Stimulated activated CD8-positive, alpha-beta memory T cell treated with anti-CD3 and anti-CD28 coated beads, Interleukin-15, amount 100 ng/mL, for 24 hours (primary cell): ENCODE results near the gene KYNU.
"Not testable (repeated sequence)": the region's sequence is repeated elsewhere in the genome, so short reads cannot be mapped to it uniquely, and the experiment has no call there.

Experiments
- DNase-seq: peaks from one replicate; pipeline ENCODE4 v3.0.0-alpha.2; 2020; ENCODE audit warnings: low read depth

KYNU gene

DNA sequence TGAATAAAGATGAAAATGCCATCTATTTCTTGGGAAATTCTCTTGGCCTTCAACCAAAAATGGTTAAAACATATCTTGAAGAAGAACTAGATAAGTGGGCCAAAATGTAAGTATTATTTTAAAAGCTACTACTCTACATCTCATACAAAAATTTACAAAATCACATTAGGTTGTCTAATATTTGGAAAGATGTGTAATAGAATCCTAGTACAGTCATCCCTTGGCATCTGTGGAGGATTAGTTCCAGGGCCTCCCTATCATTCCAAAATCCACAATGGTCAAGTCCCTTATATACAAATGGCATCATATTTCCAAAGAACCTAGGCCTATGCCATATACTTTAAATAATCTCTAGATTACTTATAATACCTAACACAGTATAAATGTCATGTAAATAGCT is 41.2 kb downstream of the KYNU start:
- no peak for DNase-seq

DNA sequence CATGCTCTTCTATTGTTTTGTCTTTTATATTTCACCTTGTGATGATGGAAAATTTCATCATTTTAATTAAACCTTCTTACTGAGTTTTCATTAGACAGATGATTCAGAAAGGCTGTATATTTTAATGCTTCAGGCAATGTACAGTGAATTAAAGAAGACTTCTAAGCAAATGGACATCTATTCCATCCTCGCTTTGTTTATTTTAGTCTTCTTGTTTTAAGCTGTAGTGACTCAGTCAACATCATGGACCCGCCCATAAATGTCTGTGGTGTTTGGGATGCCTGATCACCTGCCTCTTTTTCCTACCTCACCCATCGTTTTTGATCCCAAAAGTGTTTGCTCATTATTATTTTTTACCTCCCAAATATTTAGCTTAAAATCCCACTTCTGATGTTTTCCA is 43.1 kb downstream of the KYNU start:
- no peak for DNase-seq

DNA sequence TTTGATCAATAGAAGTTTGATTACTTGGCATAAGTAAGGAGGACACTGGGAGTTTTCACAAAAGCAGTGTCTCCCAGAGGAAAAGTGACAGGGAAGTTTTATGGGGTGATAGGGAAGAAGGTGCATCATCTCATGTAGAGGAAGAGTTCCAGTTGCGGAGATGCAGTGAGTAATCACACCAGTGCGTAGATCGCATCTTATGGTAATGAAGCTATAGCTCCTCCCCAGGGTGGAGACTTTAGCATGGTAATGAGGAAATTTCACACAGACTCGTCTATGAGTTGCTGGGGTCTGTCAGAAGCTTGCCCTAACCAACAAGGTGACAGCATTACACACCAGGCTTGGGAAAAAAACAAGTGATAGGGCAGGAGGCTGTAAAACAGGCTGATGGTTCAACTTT is 49.0 kb downstream of the KYNU start:
- DNase-seq: no peak

DNA sequence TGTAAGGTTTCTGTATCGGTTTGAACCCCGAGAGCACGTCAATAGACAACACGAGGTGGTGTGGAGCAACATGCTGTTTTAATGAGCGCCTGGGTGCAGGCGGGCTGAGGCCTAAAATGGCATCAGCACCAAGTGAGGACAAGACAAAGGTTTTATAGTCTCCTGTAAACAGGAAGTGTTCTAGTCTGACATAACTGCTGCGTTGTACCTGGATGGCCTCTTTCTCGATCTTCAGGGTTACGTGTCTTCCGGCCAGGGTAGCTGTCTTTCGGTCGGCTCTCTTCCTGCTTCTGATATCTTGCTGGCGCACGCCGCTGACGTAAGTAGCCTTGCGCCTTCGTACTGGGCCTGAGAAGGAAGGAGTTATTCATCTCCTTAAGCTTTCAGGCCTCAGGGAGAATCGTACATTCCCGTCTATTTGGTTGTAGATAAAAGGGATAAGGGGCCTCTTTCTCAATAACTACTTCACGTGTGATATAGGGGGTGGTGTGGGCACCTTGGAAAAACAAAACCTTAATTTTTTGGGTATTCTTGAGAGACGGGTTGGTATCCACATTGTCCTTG is 53.5 kb downstream of the KYNU start:
- no peak for DNase-seq

DNA sequence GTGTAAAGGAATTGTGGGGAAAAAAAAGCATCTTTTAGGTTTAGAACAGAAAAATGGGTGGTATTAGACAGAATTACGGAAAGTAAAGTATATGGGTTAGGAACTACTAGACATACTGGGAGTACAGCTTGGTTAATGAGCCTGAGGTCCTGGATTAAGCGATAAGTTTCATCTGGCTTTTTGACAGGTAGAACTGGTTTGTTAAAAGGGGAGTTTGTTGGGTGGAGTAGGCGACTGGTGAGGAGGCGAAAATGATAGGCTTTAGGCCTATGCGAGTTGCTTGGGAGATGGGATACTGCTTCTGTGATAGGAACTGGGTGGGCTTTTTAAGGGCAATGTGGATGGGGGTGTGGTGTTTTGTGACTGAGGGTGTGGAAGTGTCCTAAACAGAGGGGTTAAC is 56.5 kb downstream of the KYNU start:
- no peak for DNase-seq

DNA sequence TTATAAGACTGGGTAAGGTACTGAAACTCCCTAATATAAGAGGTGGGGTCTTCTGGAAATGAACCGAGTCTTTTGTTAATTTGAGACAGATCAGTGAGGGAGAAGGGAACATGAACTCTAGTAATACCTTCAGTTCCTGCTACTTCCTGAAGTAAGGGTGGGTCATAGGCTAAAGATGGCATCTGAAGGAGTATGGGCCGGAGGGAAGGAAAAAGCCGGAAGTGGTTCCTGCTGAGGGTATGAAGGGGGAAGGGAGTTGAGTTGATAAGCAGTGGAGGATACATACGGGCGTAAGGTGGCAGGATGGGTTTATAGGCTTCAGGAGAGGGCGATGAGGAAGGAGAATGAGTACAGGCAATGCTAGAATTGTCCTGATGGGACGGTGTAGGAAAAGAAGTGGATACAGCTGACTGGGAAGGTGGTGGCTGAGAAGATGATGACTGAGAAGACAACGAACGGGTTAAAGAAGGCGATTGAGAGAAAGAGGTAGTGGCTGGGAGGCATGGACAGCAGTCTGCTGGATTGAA is 58.2 kb downstream of the KYNU start:
- DNase-seq: no peak

DNA sequence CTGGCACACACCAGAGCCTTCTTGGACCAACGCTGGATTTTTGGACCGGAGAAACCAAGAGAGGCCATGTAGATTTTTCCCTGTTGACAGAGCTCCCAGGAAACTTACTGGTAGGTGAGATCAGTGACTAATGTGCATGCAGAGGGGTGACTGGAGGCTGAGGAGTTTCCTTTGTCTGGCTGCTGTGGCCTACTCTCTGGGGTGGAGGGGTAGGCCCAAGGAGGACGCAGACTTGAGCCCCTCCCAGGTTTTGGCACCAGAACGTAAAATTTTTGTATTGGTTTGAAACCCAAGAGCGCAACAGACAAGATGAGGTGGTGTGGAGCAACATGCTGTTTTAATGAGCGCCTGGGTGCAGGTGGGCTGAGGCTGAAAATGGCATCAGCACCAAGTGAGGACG is 59.2 kb downstream of the KYNU start:
- DNase-seq: no peak

DNA sequence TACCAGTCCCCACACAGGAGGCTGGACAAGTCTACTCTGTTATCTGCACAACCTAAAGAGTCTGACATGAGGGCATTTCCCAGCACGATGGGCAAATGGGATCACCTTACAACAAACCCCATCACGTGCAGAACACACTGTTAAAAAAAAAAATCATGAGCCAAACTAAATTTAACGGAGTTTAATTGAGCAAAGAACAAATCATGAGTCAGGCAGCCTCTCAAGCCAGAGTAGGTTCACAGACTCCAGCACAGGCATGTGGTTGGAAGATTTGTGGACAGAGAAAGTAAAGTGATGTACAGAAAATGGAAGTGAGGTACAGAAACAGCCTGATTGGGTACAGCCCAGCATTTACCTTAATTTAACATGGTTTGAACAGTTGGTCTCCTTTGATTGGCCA is 59.9 kb downstream of the KYNU start:
- DNase-seq: no peak

DNA sequence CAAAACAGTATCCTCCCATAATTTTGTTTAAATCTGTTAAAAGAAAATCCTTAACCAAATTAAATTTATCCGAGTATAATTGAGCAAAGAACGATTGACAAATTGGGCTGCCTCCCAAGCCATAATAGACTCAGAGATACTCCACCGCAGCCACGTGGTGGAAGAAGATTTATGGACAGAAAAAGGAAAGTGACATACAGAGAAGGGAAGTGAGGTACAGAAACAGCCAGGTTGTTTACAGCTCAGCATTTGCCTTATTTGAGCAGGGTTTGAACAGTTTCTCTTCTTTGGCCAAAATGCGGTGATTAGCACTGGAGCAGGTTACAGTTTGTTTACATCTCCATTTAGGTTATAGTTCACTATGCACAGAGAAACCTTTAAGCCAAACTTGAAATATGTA is 60.8 kb downstream of the KYNU start:
- DNase-seq: no peak

DNA sequence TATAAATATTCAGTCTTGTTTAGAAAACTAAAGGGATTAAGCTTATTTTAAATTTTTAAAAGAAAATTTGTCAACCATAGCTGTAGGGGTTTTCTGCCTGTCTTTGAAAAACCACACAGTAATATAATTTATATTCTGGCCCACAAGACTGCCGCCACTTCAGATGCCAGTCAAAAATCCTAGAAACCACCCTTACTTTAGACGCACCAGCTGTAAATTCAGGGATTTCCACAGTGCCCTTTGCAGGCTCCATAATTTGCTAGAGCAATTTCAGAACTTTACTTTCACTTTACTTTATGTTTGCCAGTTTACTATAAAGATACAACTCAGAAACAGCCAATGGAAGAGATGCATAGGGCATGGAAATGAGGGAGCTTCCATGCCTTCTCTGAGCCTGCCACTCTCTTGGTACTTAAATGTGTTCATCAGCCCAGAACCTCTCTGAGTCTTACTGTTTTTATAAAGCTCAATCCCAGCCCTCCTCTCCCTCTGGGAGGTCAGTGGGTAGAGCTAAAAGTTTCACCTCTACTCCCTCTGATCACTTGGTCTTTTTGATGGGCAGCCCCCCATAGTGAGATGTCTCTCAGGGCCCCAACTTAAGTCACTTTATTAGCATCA is 63.3 kb downstream of the KYNU start:
- DNase-seq: no peak

DNA sequence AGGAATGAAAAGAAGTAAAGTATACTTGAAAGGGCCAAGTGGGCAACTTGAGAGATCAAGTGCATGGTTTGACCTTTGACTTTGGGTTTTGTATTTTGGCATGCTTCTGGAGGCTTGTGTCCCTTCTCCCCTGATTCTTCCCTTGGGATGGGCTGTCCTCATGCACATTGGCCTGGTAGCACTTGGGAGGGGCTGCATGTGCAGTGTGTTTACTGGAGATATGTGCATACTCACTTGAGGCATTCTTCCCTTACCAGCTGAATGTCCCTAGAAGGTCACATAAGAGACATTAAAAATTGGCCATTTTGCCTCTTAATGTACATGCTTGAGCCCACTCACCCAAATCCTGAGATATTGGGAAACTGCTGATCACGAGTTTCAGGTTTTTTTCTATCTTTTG is 65.2 kb downstream of the KYNU start:
- DNase-seq: no peak

DNA sequence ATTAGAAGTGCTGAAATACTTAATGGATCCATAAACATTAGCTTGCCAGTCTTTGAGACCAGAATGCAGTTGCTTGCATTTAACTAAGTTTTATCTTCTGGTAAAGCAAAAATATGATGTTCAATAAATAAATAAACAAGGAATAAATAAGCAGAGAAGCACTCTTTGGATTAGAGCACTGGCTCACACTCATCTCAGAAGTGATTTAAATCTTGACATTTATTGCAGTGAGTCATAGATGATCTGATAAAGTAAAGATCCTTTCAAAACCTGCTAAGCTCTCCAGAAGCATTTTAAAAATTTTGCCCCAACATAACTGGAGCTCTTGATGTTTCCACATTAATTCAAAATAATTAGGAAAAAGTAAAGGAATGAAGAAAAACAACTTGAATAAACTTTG is 66.8 kb downstream of the KYNU start:
- DNase-seq: no peak

DNA sequence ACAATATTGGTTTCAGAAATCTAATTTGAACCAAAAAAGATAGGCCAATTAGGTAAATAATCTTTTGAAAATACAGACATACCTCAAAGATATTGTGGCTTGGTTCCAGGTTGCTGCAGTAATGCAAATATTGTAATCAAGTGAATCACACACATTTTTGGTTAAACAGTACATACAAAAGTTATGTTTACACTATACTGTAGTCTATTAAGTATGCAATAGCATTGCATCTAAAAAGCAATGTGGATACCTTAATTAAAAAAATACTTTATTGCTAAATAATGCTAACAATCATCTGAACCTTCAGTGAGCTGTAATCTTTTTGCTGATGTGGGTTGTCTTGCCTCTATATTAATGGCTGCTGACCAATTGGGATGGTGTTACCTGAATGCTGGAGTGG is 67.3 kb downstream of the KYNU start:
- DNase-seq: no peak

DNA sequence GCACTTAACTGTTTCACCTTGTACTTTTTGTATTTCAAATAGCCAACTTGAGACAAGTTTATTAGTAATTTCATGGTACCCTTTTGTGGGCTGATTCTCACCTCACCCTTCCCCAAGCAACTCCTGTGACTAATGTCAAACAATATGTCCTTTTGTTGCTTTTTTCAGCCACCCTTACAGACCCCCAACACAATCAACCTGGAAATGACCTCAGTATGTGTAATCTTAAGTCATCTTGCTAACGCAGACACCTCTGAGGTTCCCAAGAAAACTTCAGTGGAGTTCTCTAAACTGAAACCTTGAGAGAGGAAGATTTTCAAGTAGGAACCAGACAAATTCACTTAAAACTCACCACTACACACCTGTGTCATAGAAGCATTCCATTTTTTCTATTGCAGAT is 69.5 kb downstream of the KYNU start:
- DNase-seq: no peak

DNA sequence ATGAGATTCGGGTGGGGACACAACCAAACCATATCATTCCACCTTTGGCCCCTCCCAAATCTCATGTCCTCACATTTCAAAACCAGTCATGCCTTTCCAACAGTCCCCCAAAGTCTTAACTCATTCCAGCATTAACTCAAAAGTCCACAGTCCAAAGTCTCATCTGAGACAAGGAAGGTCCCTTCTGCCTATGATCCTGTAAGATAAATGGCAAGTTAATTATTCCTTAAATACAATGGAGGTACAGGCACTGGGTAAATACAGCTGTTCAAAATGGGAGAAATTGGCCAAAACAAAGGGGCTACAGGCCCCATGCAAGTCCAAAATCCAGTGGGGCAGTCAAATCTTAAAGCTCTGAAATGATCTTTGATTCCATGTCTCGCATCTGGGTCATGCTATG is 71.3 kb downstream of the KYNU start:
- not testable (repeated sequence) for DNase-seq

DNA sequence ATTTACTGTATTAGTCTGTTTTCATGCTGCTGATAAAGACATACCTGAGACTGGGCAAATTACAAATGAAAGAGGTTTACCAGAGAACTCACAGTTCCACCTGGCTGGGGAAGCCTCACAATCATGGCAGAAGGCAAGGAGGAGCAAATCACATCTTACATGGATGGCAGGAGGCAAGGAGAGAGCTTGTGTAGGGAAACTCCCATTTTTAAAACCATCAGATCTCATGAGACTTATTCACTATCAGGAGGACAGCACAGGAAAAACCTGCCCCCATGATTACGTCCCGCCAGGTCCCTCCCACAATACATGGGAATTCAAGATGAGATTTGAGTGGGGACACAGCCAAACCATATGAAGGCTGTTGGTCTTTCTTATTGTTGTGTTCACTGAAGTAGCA is 72.9 kb downstream of the KYNU start:
- DNase-seq: not testable (repeated sequence)

DNA sequence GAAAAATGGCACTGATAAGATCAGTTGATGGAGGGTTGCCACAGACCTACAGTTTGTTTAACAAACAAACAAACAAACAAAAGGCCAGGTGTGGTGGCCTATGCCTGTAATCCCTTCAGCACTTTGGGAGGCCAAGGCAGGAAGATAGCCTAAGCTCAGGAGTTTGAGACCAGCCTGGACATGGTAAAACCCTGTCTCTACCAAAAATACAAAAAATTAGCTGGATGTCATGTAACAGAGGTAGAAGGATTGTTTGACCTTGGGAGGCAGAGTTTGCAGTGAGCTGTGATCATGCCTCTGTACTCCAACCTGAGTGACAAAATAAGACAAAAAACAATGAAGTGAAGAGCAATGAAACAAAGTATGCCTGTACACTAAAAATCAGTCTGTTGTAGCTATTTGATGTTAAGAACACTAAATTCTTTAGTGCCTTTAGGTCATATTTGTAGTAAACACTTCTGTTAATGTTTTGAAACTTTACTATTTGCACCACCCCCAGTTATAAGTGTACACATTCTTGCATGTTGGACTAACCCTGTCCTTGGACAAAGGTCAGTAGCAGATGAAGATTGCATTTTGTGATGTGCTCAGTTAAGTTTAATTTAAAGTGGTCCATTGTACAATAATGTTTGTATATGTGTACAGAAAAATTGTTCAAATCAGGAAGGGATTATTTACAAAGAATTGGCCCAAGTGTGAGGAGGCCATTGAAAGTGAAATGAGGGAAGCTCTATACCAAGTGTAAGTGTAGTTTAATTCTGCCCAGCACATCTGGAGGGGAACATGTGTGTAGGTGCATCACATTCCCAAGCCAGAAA is 73.9 kb downstream of the KYNU start:
- no peak for DNase-seq

DNA sequence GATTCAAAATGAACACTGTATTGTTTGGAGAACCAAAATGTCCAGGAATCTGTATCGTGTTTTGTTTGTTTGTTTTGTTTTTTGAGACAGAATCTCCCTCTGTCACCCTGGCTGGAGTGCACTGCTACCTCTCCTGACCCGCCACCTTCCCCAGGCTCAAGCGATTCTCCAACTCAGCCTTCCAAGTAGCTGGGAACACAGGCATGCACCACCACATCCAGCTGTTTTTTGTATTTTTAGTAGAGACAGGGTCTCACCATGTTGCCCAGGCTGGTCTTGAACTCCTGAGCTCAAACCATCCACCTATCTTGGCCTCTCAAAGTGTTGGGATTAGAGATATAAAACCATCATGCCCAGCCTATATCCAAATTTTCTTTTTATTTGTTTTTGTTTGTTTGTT is 74.6 kb downstream of the KYNU start:
- DNase-seq: no peak

DNA sequence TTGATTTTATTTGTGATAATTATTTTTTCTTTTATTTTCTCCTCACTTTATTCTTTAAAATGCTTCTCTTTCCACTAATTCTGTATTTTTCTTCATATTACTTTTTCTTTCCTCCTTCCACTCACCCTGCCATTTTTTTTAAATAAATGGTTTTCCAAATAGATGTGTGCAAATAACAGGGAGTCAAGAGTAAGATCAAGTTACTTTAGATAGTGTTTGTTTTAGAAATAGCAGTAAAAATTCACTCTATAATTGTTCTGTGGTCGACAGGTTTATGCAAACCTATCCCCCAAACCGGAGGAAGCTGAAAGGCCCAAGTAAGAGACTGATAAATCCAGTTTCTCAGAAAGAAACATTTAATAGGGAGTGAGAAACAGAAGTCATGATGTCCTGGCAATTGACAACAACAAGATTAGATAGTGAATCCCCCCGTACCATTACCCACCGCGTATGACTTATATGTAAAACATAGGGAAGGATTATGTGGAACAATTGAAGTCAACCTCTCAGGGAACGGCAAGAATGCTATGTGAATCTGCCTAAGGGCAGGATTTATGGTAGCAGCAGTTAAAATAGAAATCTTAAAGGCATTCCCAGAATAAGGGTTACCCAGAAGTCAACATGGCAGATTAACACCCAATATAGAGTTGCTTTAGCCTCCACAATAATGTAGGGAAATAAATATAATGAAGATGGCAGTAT is 75.5 kb downstream of the KYNU start:
- no peak for DNase-seq

DNA sequence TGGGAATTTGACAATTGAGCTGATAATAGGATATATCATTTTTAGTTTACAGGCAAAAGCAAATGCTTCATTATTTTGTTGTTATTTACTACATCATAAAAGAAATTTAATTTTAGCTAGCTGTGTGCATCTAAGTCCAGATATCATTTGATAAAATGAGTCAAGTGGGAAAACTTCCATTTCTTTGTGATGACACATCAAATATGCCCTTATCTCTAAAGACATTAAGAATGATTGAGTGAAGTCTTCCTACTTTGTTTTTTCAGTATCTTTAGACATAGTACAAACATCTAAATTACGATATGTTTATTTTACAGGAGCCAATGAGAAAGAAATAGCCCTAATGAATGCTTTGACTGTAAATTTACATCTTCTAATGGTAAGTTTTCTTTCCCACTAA is 77.0 kb downstream of the KYNU start:
- DNase-seq: no peak

DNA sequence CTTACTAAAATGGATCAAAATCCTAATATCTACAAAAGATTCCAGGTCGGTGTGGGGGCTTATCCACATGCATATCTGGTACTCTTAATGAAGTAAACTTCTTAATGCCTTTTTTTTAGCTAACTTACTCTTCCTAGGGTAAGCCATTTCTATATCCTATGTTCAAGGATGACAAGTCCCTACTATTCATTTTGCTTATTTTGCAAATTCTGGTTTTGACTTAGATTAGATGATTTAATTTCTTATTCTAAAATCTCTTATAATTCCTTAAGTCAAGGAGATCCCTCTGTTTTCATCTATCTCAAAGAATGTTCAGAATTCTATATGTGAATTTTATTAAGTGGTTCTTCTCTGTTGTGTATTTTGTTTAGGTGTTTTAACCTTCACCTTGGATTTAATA is 79.7 kb downstream of the KYNU start:
- no peak for DNase-seq

DNA sequence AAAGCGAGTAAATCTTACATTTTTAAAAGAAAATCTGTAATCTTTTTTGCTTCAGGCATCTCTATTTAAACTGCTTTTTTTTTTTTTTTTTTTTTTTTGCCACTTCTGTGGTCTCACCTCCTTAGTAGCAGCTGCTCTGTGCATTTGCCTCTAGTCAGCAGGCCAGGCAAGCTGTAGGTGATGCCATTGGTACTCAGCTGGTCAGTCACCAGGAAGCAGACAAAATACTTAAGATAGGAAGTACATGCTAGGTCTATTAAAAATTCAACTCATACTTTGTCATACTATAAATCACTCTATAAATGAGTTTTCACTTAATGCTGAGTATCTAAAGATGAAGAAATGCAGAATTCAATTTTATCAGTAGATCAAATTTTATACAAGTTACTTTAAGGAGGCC is 83.7 kb downstream of the KYNU start:
- no peak for DNase-seq

DNA sequence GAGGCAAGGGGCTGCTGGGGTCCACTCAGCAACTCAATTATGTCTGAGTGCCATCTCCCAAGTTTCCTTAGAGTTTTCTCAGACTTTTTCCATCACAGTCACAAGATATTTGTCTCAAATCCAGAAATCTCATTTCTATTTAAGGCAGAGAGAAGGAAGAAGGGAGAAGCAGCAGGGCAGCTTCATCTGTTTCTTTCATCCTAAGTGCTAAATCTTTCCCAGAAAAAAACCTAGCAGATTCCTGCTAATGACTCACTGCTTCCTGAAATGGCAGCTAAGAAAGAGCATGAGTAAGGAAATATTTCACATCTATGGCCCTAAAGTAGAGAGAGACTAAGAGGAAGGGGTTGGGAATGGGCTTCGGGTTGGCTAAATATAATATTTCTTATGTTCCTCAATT is 88.0 kb downstream of the KYNU start:
- DNase-seq: no peak
